GM12878 (cell line): ENCODE measurements around the gene SNAPC4. TPM values are rescaled to one million over a fixed set of nuclear protein-coding genes. Genes with fewer than 3 reads are reported as not detected.

Source experiments
- ATAC-seq: fragments of 200-7000 bp; cut with Tn5 transposase; 3 replicates; pipeline ENCODE4 v1.9.1; 2020; ENCODE audit warnings: mild to moderate bottlenecking, moderate library complexity
- BruUV-seq: library from RNA; stranded (reverse); fragments of 400-500 nt; replicated peaks from 2 replicates; lab custom pipeline; 2021; lab: Mats Ljungman, UMichigan
- CTCF ChIA-PET: fragments of 300-600 bp; sonication (Branson Sonifier 250); formaldehyde crosslinking; extraction: SDS; loops from one replicate; lab custom pipeline; 2021; ENCODE audit warnings: inconsistent platforms; lab: Yijun Ruan, JAX
- POLR2A ChIA-PET: fragments of 350-600 bp; formaldehyde crosslinking; extraction: SDS; loops from one replicate; lab custom pipeline; 2021; ENCODE audit warnings: inconsistent platforms; lab: Charles Lee
- RAD21 ChIA-PET: fragments of 300-600 bp; sonication (Branson Sonifier 250); formaldehyde crosslinking; loops from one replicate; lab custom pipeline; 2023; ENCODE audit warnings: antibody characterized with exemption; ENCODE audit not compliant: unreplicated experiment; lab: Charles Lee
- SMC1A ChIA-PET: fragments of 300-600 bp; sonication (Branson Sonifier 250); formaldehyde crosslinking; loops from one replicate; lab custom pipeline; 2023; ENCODE audit not compliant: unreplicated experiment, uncharacterized antibody; lab: Charles Lee
- DNase-seq: peaks from one replicate; pipeline ENCODE4 v3.0.0-alpha.2; 2011; ENCODE audit warnings: low read depth, low spot score
- FAIRE-seq: peaks from 3 replicates; lab custom pipeline; 2011; peaks lifted over from hg19 to GRCh38; lab: Jason Lieb, UNC
- H2AFZ ChIP-seq: 2 replicates; pipeline ENCODE4 v1.6.0; 2011; ENCODE audit warnings: low read depth, low read length, control low read depth; ENCODE audit not compliant: control insufficient read depth
- H3K27ac ChIP-seq: 2 replicates; pipeline ENCODE4 v1.5.1; 2011; ENCODE audit warnings: control low read depth; ENCODE audit not compliant: control insufficient read depth, insufficient read depth
- H3K27me3 ChIP-seq, 2 experiments: replicated peaks in 1 of 2; 2 replicates each; pipeline versions ENCODE4 v1.6.0 to v1.6.1; 2011; ENCODE audit warnings: low read length in 1 of 2; ENCODE audit not compliant: control insufficient read depth in 2 of 2, insufficient read depth in 2 of 2
- H3K36me3 ChIP-seq, 2 experiments: 2 replicates each; pipeline ENCODE4 v1.5.1; 2011; ENCODE audit warnings: low read length in 1 of 2; ENCODE audit not compliant: control insufficient read depth in 2 of 2, insufficient read depth in 2 of 2
- H3K4me1 ChIP-seq: 2 replicates; pipeline ENCODE4 v1.6.1; 2011; ENCODE audit warnings: mild to moderate bottlenecking, low read length, moderate library complexity, mixed read lengths; ENCODE audit not compliant: control insufficient read depth, insufficient read depth
- H3K4me2 ChIP-seq: 2 replicates; pipeline ENCODE4 v1.6.0; 2011; ENCODE audit warnings: control low read depth; ENCODE audit not compliant: control insufficient read depth, insufficient read depth
- H3K4me3 ChIP-seq: fragments of 200-600 bp; sonication (generic); 2 replicates; pipeline ENCODE4 v1.5.1; 2016
- H3K79me2 ChIP-seq: 2 replicates; pipeline ENCODE4 v1.6.0; 2011; ENCODE audit warnings: low read length; ENCODE audit not compliant: control insufficient read depth, insufficient read depth
- H3K9ac ChIP-seq: 2 replicates; pipeline ENCODE4 v1.8.0; 2011; ENCODE audit warnings: low read length, control low read depth, mixed read lengths; ENCODE audit not compliant: control insufficient read depth, insufficient read depth
- H3K9me3 ChIP-seq: replicated peaks from 3 replicates; pipeline ENCODE4 v1.5.1; 2011; ENCODE audit warnings: mild to moderate bottlenecking, low read length; ENCODE audit not compliant: control insufficient read depth, insufficient read depth
- H4K20me1 ChIP-seq: 2 replicates; pipeline ENCODE4 v1.6.0; 2011; ENCODE audit not compliant: control insufficient read depth, insufficient read depth
- ASH2L ChIP-seq: fragments of 300-600, 200-600 bp; sonication (generic); IDR thresholded peaks from 2 replicates; pipeline ENCODE4 v1.6.1; 2017; ENCODE audit warnings: low read depth, mild to moderate bottlenecking, borderline replicate concordance
- ATF2 ChIP-seq: IDR thresholded peaks from 2 replicates; pipeline ENCODE4 v1.6.1; 2012; ENCODE audit warnings: low read length, inconsistent platforms
- BCL11A ChIP-seq: IDR thresholded peaks from 2 replicates; pipeline ENCODE4 v1.6.1; 2011; ENCODE audit warnings: low read depth, low read length
- BMI1 ChIP-seq: fragments of 450-650 bp; IDR thresholded peaks from 2 replicates; pipeline ENCODE4 v1.6.1; 2016; ENCODE audit warnings: mild to moderate bottlenecking, moderate library complexity, borderline replicate concordance
- EED ChIP-seq: sonication (generic); IDR thresholded peaks from 2 replicates; pipeline ENCODE4 v1.6.1; 2016; ENCODE audit warnings: antibody characterized with exemption, low read depth
- FOXM1 ChIP-seq: IDR thresholded peaks from 2 replicates; pipeline ENCODE4 v1.6.1; 2012; ENCODE audit warnings: low read depth, mild to moderate bottlenecking, inconsistent platforms, low read length, moderate library complexity
- KAT2A ChIP-seq: conservative IDR thresholded peaks from 2 replicates; pipeline ENCODE4 v1.6.1; 2011; ENCODE audit warnings: low read depth, low read length; ENCODE audit not compliant: control insufficient read depth
- PML ChIP-seq: IDR thresholded peaks from 2 replicates; pipeline ENCODE4 v1.6.1; 2012; ENCODE audit warnings: low read length, inconsistent platforms
- SIN3A ChIP-seq: IDR thresholded peaks from 2 replicates; pipeline ENCODE4 v1.6.1; 2012; ENCODE audit warnings: low read depth, low read length, improper control_type of control experiment
- SIX5 ChIP-seq: IDR thresholded peaks from 2 replicates; pipeline ENCODE4 v1.6.1; 2011; ENCODE audit warnings: mild to moderate bottlenecking, low read depth, low read length, moderate library complexity; ENCODE audit not compliant: severe bottlenecking
- SMAD5 ChIP-seq: IDR thresholded peaks from 2 replicates; pipeline ENCODE4 v1.6.1; 2016; ENCODE audit warnings: antibody characterized with exemption, low read depth
- SMARCA5 ChIP-seq: fragments of 450-650 bp; IDR thresholded peaks from 2 replicates; pipeline ENCODE4 v1.6.1; 2017; ENCODE audit warnings: mild to moderate bottlenecking
- SRF ChIP-seq, 2 experiments: IDR thresholded peaks; 2 replicates each; pipeline ENCODE4 v1.6.1; 2011; ENCODE audit warnings: low read depth in 2 of 2, low read length in 2 of 2, mild to moderate bottlenecking in 1 of 2, moderate library complexity in 1 of 2
- SUPT20H ChIP-seq: IDR thresholded peaks from 2 replicates; pipeline ENCODE4 v1.6.1; 2011; ENCODE audit warnings: low read depth, mild to moderate bottlenecking, low read length, moderate library complexity, borderline replicate concordance; ENCODE audit not compliant: control insufficient read depth
- TCF12 ChIP-seq: IDR thresholded peaks from 2 replicates; pipeline ENCODE4 v1.6.1; 2011; ENCODE audit warnings: low read depth, mild to moderate bottlenecking, low read length
- USF1 ChIP-seq: IDR thresholded peaks from 2 replicates; pipeline ENCODE4 v1.6.1; 2011; ENCODE audit warnings: borderline replicate concordance, low read depth, mild to moderate bottlenecking, moderate library complexity, mixed read lengths, low read length; ENCODE audit not compliant: insufficient read depth; ENCODE audit errors: extremely low read length
- ZBTB33 ChIP-seq: fragments of 450-650 bp; IDR thresholded peaks from 2 replicates; pipeline ENCODE4 v1.6.1; 2017; ENCODE audit warnings: mild to moderate bottlenecking
- ZBTB4 ChIP-seq: fragments of 450-650 bp; formaldehyde crosslinking; IDR thresholded peaks from 2 replicates; pipeline ENCODE4 v1.4.0; 2022; ENCODE audit warnings: mild to moderate bottlenecking, moderate library complexity
- WGBS: methylation state at CpG from one replicate; pipeline ENCODE4 v1.1.6; 2016; ENCODE audit warnings: low lambda C conversion rate; ENCODE audit not compliant: insufficient replicate concordance, insufficient coverage; ENCODE audit errors: missing lambda C conversion rate; 5-methylcytosine and 5-hydroxymethylcytosine counted together
- in situ Hi-C: fragments of 300-500 bp; cut with MboI; formaldehyde crosslinking; loops from 9 replicates; pipeline ENCODE4 v1.14.3; 2018; ENCODE audit warnings: mixed read lengths
- intact Hi-C: fragments of 100-400 bp; cut with micrococcal nuclease; formaldehyde crosslinking; loops from one replicate; pipeline ENCODE4 v1.14.2; 2022; ENCODE audit not compliant: unreplicated experiment
- polyA plus RNA-seq, 11 experiments: library from polyadenylated mRNA; depleted of rRNA in 4 of 11; unstranded in 6 of 11; stranded (reverse) in 5 of 11; fragments of >200 nt; fragmentation: Nextera tagmentation in 4 of 11; fragmentation: Illumina TruSeq in 1 of 11; extraction: Ambion mirVana in 4 of 11; extraction: Trizol in 1 of 11; gene quantifications; 1 replicate in 1 of 11; 2 replicates in 10 of 11; pipeline versions ENCODE4 v1.2.1 to v1.2.3, GENCODE V29; 2011 to 2016; ENCODE audit warnings: inconsistent platforms in 2 of 11, missing spikeins in 2 of 11, low read depth in 1 of 11
- total RNA-seq, 4 experiments: library from RNA; depleted of rRNA in 3 of 4; stranded (reverse); fragments of >200 nt in 3 of 4; fragmentation: Illumina TruSeq in 1 of 4; extraction: Trizol in 1 of 4; gene quantifications; 2 replicates each; pipeline versions ENCODE4 v1.2.1 to v1.2.3, GENCODE V29; 2013 to 2021

The SNAPC4 gene
- total and polyA plus RNA-seq, 10 of the 15 experiments (the other 5 are each of a cell fraction or from before 2014, with no cell fraction given): 0.42 to 19.8 (median 7.0) TPM

GRCh38 chr9:136368190-136368589, 31.8 kb downstream of the SNAPC4 start:
- no peak overlapping the region for H3K9ac ChIP-seq
- peaks cover 9% of the 10 kb centered on the region for H3K4me1 ChIP-seq
- H3K4me2 ChIP-seq: no peak overlapping the region
- H3K79me2 ChIP-seq: no peaks in the 10 kb centered on the region
- ChIA-PET CTCF (no interaction called here), POLR2A (no interaction called here), SMC1A (no interaction called here), RAD21 (no interaction called here)
- FAIRE-seq (no peak), ATAC-seq (no peak), DNase-seq (no peak)
- 48% methylated on average over 18 of the region's 18 CpGs for WGBS
- intact Hi-C loops (no loop called here), in situ Hi-C loops (no loop called here)
- H3K27ac ChIP-seq: no peak overlapping the region
- no peaks in the 10 kb centered on the region; the same call in 2 of the 3 replicates for H3K9me3 ChIP-seq
- no peak for TF ChIP-seq TCF12
- TF ChIP-seq SMARCA5: no peak
- no peak for TF ChIP-seq SIX5
- TF ChIP-seq EED: no peak
- no peak for TF ChIP-seq PML
- no peak for TF ChIP-seq ZBTB33
- TF ChIP-seq ZBTB4 (CRISPR knock-in tag): no peak
- TF ChIP-seq KAT2A: no peak
- no peak for TF ChIP-seq USF1
- no peak for TF ChIP-seq SRF (IDR thresholded peaks at IDR 0.05; ENCODE audit: low read depth in 2 of 2, low read length in 2 of 2)
- no peak for TF ChIP-seq BCL11A
- no peak for TF ChIP-seq SMAD5
- TF ChIP-seq FOXM1: no peak
- TF ChIP-seq SUPT20H: no peak
- no peak for TF ChIP-seq SIN3A
- no peak for TF ChIP-seq ATF2
- no peak for TF ChIP-seq BMI1
- no peak for TF ChIP-seq ASH2L
- no peaks in the 10 kb centered on the region for H4K20me1 ChIP-seq
- H2AFZ ChIP-seq: no peak overlapping the region
- H3K27me3 ChIP-seq: no peaks in the 10 kb centered on the region
- H3K4me3 ChIP-seq: no peak overlapping the region
- H3K36me3 ChIP-seq: peaks cover 0 to 1% of the 10 kb centered on the region in 2 experiments; a peak in 2 of 4 replicates
- BruUV-seq: no TSS peak
